Measurements from ENCODE around the gene TMEM60. TPM values are rescaled to one million over a fixed set of nuclear protein-coding genes. Genes with fewer than 3 reads are reported as not detected.

Gene TMEM60
- total and polyA plus RNA-seq, 2 of the 8 experiments (the other 6 are each of a cell fraction or from before 2014, with no cell fraction given): 22.1 to 29.2 TPM

- Histone ChIP-seq H3K4me1 (replicated peaks in 1 of 4; ENCODE audit: control insufficient read depth in 3 of 4, insufficient read depth in 4 of 4, low read length in 3 of 4) (no peaks in the 10 kb centered on the region), H4K5ac (ENCODE audit: insufficient read length, low read depth, low read length) (no peak overlapping the region), H3K9ac (replicated peaks in 1 of 4; ENCODE audit: extremely low read depth in 1 of 4, low read depth in 3 of 4, low read length in 3 of 4) (no peak overlapping the region), H3K23me2 (ENCODE audit: low read depth, low read length) (no peaks in the 10 kb centered on the region), H3K79me2 (ENCODE audit: control insufficient read depth in 1 of 2, insufficient read depth in 2 of 2, low read length in 2 of 2) (peaks cover 0 to 17% of the 10 kb centered on the region in 2 experiments; a peak in 2 of 4 replicates), H3K27me3 (replicated peaks in 1 of 4; ENCODE audit: control insufficient read depth in 3 of 4, extremely low read depth in 1 of 4, insufficient read depth in 3 of 4, low read length in 3 of 4) (no peaks in the 10 kb centered on the region), H2BK15ac (ENCODE audit: low read length) (no peak overlapping the region), H3K23ac (ENCODE audit: insufficient read length) (no peak overlapping the region), H4K20me1 (replicated peaks in 1 of 2; ENCODE audit: control insufficient read depth in 1 of 2, insufficient read depth in 2 of 2, low read length in 2 of 2) (no peaks in the 10 kb centered on the region), H3K18ac (ENCODE audit: extremely low read depth, low read length) (no peak overlapping the region), H3K4ac (replicated peaks; ENCODE audit: insufficient read length, low read depth, low read length) (no peak overlapping the region), H3K4me2 (ENCODE audit: insufficient read depth in 1 of 2, low read depth in 2 of 2, low read length in 2 of 2) (no peak overlapping the region), H2BK120ac (replicated peaks; ENCODE audit: low read depth, low read length) (no peak overlapping the region), H2BK20ac (ENCODE audit: low read length) (no peak overlapping the region), H2AK5ac (ENCODE audit: low read depth, low read length) (no peak overlapping the region), H4K8ac (ENCODE audit: extremely low read depth, insufficient read depth, low read length) (no peak overlapping the region), H2BK5ac (ENCODE audit: low read depth, low read length) (no peak overlapping the region), H3K14ac (ENCODE audit: insufficient read length) (no peak overlapping the region), H3K79me1 (ENCODE audit: low read depth, low read length) (no peaks in the 10 kb centered on the region), H3K9me3 (ENCODE audit: insufficient read depth in 2 of 2, low read depth in 1 of 2, low read length in 1 of 2) (no peaks in the 10 kb centered on the region), H3K4me3 (ENCODE audit: extremely low read depth in 1 of 4, insufficient read depth in 2 of 4, low read depth in 3 of 4, low read length in 4 of 4) (no peak overlapping the region), H4K91ac (replicated peaks; ENCODE audit: insufficient read length, low read length) (no peak overlapping the region), H3K36me3 (ENCODE audit: control insufficient read depth in 2 of 4, insufficient read depth in 4 of 4, low read length in 3 of 4) (peaks cover 0 to 4% (median 0%) of the 10 kb centered on the region in 4 experiments; a peak in 1 of 8 replicates), H2AFZ (ENCODE audit: low read length) (no peak overlapping the region), H3K56ac (replicated peaks; ENCODE audit: insufficient read length, low read depth, low read length) (no peak overlapping the region), H3K27ac (ENCODE audit: low read depth, low read length) (no peak overlapping the region), H2BK12ac (ENCODE audit: low read depth, low read length) (no peak overlapping the region)
- TF ChIP-seq TAF7 (optimal IDR thresholded peaks at IDR 0.05; ENCODE audit: borderline replicate concordance, low read depth, low read length): no peak
- TF ChIP-seq CTCF (IDR thresholded peaks at IDR 0.05; ENCODE audit: control extremely low read depth in 1 of 3, insufficient read depth in 1 of 3, low read depth in 1 of 3, low read length in 3 of 3): no peak
- TF ChIP-seq CHD1 (IDR thresholded peaks at IDR 0.05; ENCODE audit: low read depth, low read length): no peak
- FAIRE-seq: no peak
- ChIA-PET POLR2A (ENCODE audit: partially characterized antibody) (no interaction called here), CTCF (ENCODE audit: partially characterized antibody) (interaction anchor here (0.5 kb wide), 1 partner anchor 107 kb away, joined by 3 read pairs; no protein-coding TSS in a partner anchor)
- 96% methylated on average over 2 of the region's 2 CpGs; no CpG with 5 or more reads in 1 of the 2 experiments for WGBS, 2 experiments (ENCODE audit: extremely low coverage in 1 of 2, insufficient coverage in 1 of 2, insufficient read length in 1 of 2, insufficient replicate concordance in 2 of 2, low coverage in 1 of 2, low lambda C conversion rate in 2 of 2, missing lambda C conversion rate in 1 of 2)
- DNase-seq (ENCODE audit: low read depth in 1 of 2, low spot score in 2 of 2): no peak
Observed at GRCh38 chr7:77791956-77792355, 6.3 kb downstream of the TMEM60 start.
